Mononuclear cell (primary cell): ENCODE results near the gene ACKR3. TPM values are rescaled to one million over a fixed set of nuclear protein-coding genes. Genes with fewer than 3 reads are reported as not detected.

Experiments
- H3K27me3 ChIP-seq: 2 replicates; pipeline ENCODE4 v1.6.0; 2011; ENCODE audit warnings: low read length, control low read depth; ENCODE audit not compliant: insufficient read depth
- H3K4me1 ChIP-seq: 2 replicates; pipeline ENCODE4 v1.5.1; 2011; ENCODE audit warnings: mild to moderate bottlenecking, low read length, control low read depth; ENCODE audit not compliant: insufficient read depth
- H3K4me3 ChIP-seq: 2 replicates; pipeline ENCODE4 v1.5.1; 2011; ENCODE audit warnings: mild to moderate bottlenecking, low read length, moderate library complexity
- H3K9me3 ChIP-seq: 2 replicates; pipeline ENCODE4 v1.5.1; 2011; ENCODE audit warnings: low read depth, mild to moderate bottlenecking, control low read depth, low read length
- total RNA-seq: library from RNA; depleted of rRNA; stranded (reverse); fragments of >200 nt; gene quantifications from one replicate; pipeline ENCODE4 v1.2.3, GENCODE V29; 2012

Gene ACKR3
- total RNA-seq, 1 donor, result 2.7 TPM

- no peaks in the 10 kb centered on the region for H3K27me3 ChIP-seq
- H3K4me3 ChIP-seq, result no peak overlapping the region
- H3K4me1 ChIP-seq, result no peaks in the 10 kb centered on the region
- no peaks in the 10 kb centered on the region for H3K9me3 ChIP-seq
These were observed 47.0 kb downstream of the ACKR3 start for GRCh38 chr2:236616624-236617023.

GRCh38 chr2:236617221-236617737 is 47.7 kb downstream of the ACKR3 start:
- Histone ChIP-seq H3K4me1 (no peaks in the 10 kb centered on the region), H3K9me3 (no peaks in the 10 kb centered on the region), H3K4me3 (no peak overlapping the region), H3K27me3 (no peaks in the 10 kb centered on the region)

DNA sequence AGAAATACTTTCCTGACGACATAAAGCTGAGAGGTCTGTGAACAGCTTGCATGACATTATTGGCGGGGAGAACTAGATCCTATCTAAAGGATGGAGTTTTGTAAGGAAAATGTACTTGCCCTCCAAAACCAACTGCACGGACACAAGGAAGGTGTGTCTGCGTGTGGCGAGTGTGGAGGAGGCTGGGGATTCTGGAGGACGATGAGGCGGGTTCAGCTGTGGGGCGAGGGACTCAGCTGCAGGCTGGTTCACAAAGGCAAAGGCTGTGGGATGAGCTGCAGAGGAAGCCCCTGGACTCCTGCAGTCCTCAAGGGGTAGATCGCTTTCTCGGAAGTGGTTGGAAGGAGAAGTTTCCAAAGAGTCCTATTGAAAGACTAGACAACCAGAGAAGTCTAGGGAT is 48.2 kb downstream of the ACKR3 start:
- no peaks in the 10 kb centered on the region for H3K9me3 ChIP-seq

GRCh38 chr2:236618370-236618769 is 48.7 kb downstream of the ACKR3 start:
- Histone ChIP-seq H3K4me1 (no peaks in the 10 kb centered on the region), H3K4me3 (no peak overlapping the region), H3K9me3 (no peaks in the 10 kb centered on the region), H3K27me3 (no peaks in the 10 kb centered on the region)

More for the DNA sequence above, 48.2 kb downstream of the ACKR3 start:
- H3K4me1 ChIP-seq, result no peaks in the 10 kb centered on the region
- no peak overlapping the region for H3K4me3 ChIP-seq
- H3K27me3 ChIP-seq, result no peaks in the 10 kb centered on the region

- Histone ChIP-seq H3K4me1 (no peaks in the 10 kb centered on the region), H3K4me3 (no peak overlapping the region), H3K9me3 (no peaks in the 10 kb centered on the region), H3K27me3 (no peaks in the 10 kb centered on the region)
These were observed 50.4 kb downstream of the ACKR3 start for GRCh38 chr2:236619910-236620612.

- Histone ChIP-seq H3K9me3 (no peaks in the 10 kb centered on the region), H3K27me3 (no peaks in the 10 kb centered on the region), H3K4me1 (no peaks in the 10 kb centered on the region), H3K4me3 (no peak overlapping the region)
These were observed 52.2 kb downstream of the ACKR3 start for GRCh38 chr2:236621786-236622185.

GRCh38 chr2:236622201-236622600 is 52.6 kb downstream of the ACKR3 start:
- H3K9me3 ChIP-seq, result no peaks in the 10 kb centered on the region
- H3K4me3 ChIP-seq, result no peak overlapping the region
- H3K27me3 ChIP-seq, result no peaks in the 10 kb centered on the region
- H3K4me1 ChIP-seq, result no peaks in the 10 kb centered on the region

DNA sequence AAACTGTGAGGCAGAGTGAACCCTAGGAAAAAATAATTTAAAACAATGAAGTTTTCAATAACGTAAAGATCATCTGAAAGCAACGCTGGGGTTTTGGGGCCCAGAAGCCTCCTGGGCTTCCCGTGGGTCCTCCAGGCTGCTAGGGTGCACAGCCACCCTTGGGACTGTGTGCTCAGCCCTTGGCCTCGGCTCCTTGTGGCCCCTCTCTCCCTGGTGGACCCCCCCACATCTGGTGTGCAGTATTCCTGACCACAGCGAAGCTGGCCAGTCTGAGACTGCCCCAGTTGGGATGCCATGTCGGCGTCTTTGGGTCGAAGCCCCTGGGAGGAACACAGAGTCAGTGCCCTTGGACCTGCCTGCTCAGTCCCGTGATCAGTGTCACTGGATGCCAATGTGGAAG is 53.0 kb downstream of the ACKR3 start:
- no peaks in the 10 kb centered on the region for H3K9me3 ChIP-seq
- no peaks in the 10 kb centered on the region for H3K4me1 ChIP-seq
- no peak overlapping the region for H3K4me3 ChIP-seq
- H3K27me3 ChIP-seq, result no peaks in the 10 kb centered on the region

- H3K4me3 ChIP-seq, result no peak overlapping the region
These were observed 54.2 kb downstream of the ACKR3 start for GRCh38 chr2:236623816-236624215.

GRCh38 chr2:236625156-236625690 is 55.6 kb downstream of the ACKR3 start:
- Histone ChIP-seq H3K4me1 (no peaks in the 10 kb centered on the region), H3K27me3 (no peaks in the 10 kb centered on the region), H3K4me3 (no peak overlapping the region), H3K9me3 (no peaks in the 10 kb centered on the region)

More at GRCh38 chr2:236623816-236624215, 54.2 kb downstream of the ACKR3 start:
- Histone ChIP-seq H3K9me3 (no peaks in the 10 kb centered on the region), H3K27me3 (no peaks in the 10 kb centered on the region), H3K4me1 (no peaks in the 10 kb centered on the region)

DNA sequence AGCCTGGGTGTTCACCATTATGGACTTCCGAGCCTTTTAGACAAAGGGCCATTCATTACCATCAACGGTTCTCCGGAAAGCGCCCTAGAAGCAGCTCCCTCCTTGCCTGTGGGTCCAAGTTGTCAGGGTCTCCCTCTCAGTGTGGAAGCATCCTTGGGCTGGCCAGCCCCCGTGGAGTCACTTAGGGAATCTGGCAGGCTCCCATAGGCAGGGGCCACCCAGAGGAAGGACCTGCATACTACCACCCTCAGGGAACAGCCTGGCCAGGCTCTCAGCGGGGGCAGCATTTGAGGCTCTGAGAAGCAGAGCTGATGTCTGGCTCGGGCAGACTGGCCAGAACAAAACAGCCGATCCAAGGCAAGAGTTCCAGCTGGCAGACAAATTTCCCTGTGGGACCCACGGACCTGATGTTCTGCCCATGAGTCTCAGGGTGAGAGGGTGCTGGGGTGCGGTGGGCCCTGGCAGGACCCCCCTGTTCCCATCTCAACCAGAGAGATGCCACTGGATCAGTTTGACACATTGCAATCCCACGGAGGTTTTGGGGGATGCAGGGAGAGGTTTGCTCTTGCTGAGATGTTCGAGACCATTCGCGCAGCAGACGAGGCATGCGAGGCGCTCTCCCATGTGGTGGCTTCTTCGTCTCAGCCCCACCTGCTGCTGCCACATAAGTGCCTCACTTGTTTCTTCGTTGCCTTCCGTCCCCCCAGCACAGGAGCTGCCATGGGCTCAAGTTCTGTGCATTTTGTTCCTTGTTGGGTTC is 56.9 kb downstream of the ACKR3 start:
- H3K27me3 ChIP-seq, result no peaks in the 10 kb centered on the region
- H3K4me3 ChIP-seq, result no peak overlapping the region
- H3K4me1 ChIP-seq, result no peaks in the 10 kb centered on the region
- H3K9me3 ChIP-seq, result no peaks in the 10 kb centered on the region

DNA sequence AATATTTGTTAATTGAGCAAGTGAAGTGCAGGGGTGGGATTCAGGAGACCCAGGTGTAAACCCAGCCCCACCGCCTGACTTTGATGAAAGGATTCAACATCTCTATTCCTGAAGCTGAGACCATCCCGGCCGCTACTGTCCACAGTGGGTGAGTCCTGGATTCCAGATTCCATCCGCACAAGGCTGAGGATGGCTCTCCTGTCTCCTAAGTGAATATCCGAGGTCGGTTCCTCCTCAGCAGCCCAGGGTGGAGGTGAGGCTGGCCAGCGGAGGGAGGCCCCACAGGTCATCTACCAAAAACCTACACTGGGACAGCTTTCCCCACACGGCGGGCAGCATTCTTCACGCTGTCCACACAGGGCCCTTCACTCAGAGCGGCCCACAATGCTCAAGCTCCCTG is 57.6 kb downstream of the ACKR3 start:
- Histone ChIP-seq H3K9me3 (no peaks in the 10 kb centered on the region), H3K4me1 (no peaks in the 10 kb centered on the region), H3K27me3 (no peaks in the 10 kb centered on the region), H3K4me3 (no peak overlapping the region)

GRCh38 chr2:236627841-236628240 is 58.2 kb downstream of the ACKR3 start:
- H3K4me3 ChIP-seq, result no peak overlapping the region
- H3K27me3 ChIP-seq, result no peaks in the 10 kb centered on the region
- no peaks in the 10 kb centered on the region for H3K9me3 ChIP-seq
- no peaks in the 10 kb centered on the region for H3K4me1 ChIP-seq

DNA sequence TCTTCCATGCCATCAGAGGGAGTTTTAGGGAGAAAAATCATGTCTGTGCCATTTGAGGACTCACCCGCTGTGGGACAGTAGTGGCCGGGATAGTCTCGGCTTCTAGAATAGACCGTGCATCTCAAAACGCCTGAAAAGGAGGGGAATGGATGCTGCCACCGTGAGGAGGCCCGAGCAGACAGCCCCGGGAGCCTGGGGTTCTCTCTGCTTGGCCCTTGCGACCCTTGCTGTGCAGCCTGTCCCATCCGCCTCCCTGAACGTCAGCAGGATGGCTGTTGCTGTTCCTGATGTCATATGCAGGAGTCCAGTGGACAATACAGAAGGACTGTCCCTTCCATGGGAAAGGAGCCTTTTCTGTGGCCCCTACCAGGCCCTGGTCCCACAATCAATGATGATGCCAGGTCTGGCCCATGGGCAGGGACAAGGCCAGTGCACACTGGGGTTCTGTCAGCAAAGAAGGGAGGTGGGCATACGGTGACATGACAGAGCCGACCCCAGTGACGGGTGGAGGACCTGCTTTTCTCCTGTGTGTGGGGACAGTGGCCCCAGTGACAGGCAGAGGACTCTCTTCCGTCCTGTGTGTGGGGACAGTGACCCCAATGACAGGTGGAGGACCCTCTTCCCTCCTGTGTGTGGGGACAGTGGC is 58.8 kb downstream of the ACKR3 start:
- H3K4me1 ChIP-seq, result no peaks in the 10 kb centered on the region
- H3K4me3 ChIP-seq, result no peak overlapping the region
- H3K27me3 ChIP-seq, result no peaks in the 10 kb centered on the region
- H3K9me3 ChIP-seq, result no peaks in the 10 kb centered on the region

- Histone ChIP-seq H3K27me3 (no peaks in the 10 kb centered on the region), H3K9me3 (no peaks in the 10 kb centered on the region), H3K4me1 (no peaks in the 10 kb centered on the region), H3K4me3 (no peak overlapping the region)
These were observed 59.5 kb downstream of the ACKR3 start for GRCh38 chr2:236628981-236629605.
